ENCODE results near the gene SSU72.
"Not testable (repeated sequence)": the region's sequence is repeated elsewhere in the genome, so short reads cannot be mapped to it uniquely, and the experiment has no call there.

SSU72 gene

DNA sequence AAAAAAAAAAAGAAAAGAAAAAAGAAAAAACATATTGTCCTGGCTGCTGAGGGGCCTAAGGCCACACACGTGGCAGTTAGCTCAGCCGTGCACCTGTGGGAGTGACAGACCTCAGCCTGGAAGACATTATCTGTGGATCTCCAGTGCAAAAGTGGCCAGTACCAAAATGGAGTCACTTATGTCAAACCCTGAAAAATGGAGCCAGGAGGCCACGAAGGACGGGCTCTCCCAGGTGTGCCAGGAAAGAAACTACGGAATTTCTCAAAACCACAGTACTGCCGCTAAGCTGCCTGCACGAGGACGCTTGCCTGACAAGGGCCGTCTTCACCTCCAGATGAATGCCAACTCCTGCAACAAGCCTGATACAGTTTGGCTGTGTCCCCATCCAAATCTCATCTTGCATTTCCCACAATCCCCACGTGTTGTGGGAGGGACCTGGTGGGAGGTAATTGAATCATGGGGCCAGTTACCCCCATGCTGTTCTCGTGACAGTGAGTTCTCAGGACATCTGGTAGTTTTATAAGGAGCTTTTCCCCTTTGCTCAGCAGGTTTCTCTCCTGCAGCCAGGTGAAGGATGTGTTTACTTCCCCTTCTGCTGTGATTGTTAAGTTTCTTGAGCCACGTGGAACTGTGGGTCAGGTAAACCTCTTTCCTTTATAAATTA lies 35.3 kb upstream of the SSU72 start:
- DNase-seq = no peak

DNA sequence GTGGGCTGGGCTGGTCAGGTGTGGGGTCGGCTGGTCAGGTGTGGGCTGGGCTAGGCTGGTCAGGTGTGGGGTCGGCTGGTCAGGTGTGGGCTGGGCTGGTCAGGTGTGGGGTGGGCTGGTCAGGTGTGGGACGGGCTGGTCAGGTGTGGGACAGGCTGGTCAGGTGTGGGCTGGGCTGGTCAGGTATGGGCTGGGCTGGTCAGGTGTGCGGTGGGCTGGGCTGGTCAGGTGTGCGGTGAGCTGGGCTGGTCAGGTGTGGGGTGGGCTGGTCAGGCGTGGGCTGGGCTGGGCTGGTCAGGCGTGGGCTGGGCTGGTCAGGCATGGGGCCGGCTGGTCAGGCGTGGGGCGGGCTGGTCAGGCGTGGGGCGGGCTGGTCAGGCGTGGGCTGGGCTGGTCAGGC lies 31.6 kb upstream of the SSU72 start:
- no peak for DNase-seq

DNA sequence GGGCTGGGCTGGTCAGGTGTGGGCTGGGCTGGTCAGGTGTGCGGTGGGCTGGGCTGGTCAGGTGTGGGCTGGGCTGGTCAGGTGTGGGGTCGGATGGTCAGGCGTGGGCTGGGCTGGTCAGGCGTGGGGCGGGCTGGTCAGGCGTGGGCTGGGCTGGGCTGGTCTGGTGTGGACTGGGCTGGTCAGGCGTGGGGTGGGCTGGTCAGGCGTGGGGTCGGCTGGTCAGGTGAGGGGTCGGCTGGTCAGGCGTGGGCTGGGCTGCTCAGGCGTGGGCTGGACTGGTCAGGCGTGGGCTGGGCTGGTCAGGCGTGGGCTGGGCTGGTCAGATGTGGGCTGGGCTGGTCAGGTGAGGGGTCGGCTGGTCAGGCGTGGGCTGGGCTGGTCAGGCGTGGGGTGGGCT lies 31.1 kb upstream of the SSU72 start:
- no peak for DNase-seq

DNA sequence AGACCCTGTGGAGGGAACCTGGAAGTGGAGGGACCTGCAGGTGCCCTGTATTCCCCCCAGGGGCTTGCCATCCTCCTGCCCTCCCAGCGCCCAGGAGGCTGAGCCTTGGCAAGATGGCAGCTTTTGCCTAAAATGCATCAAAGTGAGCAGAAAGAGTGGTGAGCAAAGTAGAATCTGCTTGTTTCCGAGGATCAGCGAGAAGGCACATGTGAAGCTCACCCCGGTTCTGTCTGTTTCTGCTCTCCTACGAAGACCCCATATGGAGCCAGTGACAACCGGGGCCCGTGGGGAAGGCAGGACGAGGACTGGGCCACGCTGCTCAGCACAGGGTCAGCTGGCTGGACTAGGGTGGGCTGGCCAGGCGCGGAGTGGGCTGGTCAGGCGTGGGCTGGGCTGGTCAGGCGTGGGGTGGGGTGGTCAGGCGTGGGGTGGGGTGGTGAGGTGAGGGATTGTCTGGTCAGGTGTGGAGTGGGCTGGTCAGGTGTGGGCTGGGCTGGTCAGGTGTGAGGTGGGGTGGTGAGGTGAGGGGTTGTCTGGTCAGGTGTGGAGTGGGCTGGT lies 30.4 kb upstream of the SSU72 start:
- DNase-seq = no peak

DNA sequence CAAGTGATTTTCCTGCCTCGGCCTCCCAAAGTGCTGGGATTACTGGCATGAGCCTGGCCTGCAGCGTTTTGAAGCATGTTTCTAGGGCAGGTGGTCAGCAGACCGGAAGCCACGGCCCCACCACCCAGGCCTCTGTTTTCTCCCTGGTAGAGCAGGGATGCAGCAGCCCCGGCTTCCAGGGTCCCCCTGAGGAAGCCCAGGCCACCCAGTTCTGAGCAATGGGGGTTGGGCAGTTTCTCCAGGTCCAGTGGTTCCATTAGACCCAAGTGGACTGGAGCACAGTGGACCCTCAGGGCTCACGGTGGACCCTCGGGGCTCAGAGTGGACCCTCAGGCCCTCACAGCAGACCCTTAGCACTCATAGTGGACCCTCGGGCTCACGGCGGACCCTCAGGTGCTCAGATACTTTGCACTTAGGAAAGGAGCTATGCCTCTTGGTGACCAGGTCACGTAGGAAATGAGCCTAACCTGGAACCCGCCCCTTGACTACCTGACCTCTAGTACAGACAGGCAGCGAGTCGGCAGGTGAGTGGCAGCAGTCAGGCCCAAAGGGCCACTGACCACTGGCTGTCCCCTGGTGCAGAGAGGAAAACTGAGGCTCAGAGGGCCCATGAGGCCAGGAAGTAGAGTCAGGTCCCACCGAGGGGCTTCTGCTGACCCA lies 29.8 kb upstream of the SSU72 start:
- no peak for DNase-seq

DNA sequence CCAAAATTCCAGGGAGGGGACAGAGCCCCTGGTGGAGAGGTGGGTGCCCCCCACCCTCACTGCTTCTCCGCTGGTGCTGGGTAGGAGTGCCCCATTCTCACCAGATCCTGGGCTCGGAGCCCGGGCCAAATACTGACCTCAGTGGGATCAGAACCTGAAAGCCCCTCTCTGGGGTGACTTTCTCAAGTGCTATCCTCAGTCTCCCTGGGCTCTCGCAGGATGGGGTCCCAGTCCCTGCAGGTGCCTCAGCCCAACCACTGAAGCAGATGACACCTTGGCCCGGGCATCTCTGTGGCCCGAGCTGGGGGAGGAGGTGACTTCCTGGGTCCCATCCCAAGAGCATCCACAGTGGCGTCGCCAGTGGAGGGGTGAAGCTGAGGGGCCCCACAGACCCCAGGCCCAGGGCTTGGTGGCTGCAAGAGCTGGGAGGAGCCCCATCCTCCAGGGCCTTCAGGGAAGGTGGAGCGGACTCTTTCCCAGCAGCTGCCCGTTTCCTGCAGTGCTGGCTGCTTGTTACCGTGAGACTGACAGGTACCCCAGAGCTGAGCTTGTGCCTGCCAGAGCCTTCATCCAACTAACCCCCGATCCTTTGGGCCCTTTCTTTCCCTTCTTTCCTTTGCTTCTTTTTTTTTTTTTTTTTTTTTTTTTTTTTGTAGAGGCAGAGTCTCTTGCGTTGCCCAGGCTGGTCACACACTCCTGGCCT lies 29.2 kb upstream of the SSU72 start:
- no peak for DNase-seq

DNA sequence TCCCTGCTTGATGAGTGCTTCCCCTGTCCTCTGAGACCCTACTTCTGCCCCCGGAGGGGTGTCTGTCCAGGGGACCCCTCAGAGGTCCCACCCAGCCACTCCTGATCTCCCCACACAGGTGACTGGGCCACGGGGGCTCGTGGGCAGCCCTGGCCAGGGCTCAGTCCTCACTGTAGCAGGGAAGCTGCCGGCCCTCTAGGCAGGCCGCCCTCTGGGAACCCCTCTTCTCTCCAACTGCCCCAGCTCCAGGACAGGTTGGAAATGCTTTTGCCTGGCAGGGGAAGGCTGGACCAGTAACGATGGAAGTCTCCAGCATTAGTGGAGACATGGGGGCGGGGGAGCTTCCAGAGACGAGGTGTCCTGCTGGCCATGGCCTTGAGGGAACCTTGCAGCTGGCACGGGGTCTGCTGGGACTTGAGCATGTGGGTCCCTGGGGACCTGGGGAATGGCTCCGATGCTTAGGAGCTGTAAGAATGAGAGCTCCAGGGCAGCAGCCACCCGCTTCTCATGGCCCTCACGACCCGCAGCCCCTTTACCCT lies 28.4 kb upstream of the SSU72 start:
- no peak for DNase-seq

DNA sequence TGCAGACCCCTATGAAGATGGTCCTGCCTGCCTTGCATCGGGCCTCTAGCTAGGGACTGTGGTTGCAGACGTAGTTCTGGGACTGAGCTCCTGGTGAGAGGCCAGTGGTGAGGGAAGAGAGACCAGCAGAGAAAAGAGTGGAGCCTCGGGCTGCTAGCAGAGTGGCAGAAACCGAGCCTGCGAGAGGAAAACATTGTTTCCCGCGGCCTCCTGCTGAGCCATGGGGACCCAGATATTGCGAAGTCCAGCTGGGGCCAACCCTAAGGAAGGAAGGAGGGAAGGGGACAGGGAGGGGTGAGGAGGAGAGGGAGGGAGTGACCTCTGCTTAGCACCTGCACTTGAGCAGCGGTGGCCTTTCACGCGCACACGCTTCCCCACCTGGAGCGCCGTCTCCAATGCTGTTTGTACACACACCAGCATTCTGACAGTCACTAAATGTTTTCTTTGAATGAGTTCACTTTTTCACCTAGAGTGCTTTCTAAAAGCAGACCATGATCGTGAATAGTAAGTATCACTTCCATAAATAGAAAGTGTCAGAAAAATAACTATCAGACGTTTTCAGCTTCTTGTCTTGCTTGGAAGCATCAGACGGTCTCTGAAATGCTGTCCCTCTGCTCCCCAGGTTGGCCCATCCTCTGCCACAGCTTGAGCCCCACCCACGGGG lies 27.8 kb upstream of the SSU72 start:
- DNase-seq = no peak

DNA sequence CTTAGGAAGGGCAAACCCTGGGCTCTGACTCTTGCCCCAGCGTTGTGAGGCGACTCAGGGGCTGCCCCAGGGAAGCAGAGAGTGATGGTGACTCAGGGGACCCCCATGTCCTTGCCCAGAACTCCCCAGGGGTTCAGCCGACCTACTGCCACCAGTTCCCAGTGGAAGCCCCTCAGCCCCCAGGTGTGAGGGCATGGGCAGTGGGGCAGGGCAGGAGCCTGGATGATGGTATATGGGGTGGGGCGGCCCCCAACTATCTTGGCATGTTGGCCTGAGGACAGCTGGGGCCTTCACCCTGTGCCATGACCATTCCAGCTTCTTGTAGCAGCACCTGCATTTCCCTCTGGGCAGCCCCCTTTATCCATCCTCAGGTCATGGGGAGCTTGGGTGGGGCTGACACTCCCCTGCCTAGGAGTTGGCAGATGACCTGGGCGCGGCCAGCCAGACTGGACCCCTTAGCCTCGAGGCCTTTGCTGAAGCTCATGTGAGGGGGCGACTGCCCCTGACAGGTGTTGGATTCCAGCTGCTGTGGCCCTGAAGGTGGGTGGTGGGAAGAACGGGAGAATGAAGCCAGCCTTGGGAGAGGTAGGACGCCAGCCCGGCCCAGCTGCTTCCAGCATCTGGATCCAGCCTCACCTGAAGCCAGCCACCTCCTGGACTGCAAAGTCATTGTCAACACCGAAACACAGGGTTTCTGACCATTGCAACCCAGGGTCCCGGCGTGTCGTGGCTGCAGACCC lies 27.1 kb upstream of the SSU72 start:
- no peak for DNase-seq

DNA sequence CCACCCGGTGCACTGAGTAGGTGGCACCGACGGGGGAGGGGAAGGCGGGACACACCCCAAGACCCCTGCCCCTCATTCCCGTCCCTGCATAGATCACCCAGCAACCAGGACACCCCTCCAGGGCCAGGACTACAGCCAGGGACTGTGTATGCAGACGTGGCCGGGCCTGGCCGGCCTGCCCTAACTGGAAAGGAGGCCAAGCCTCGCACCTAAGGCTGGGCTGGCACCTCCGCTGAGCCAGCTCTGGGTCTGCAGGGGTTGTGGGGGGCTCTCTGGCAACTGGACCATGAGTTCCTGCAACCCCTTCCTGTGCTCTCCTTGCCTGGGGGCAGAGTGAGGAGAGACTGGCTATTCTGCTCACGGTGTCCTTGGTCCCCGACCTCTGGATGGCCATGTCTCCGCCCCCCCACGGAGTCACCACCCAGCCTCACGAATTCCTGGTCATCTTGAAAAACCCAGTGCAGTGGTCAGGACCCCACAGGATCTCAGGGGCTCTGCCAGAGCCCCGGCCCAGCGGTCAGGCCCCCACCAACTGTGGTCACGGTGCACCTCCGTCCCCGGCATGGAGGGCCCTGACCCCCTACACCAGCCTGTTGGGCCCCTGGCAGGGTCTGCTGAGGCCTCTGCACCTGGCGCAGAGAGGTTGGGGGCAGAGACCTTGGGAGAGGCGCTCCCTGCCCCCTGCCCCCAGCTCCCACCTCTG lies 26.3 kb upstream of the SSU72 start:
- no peak for DNase-seq

DNA sequence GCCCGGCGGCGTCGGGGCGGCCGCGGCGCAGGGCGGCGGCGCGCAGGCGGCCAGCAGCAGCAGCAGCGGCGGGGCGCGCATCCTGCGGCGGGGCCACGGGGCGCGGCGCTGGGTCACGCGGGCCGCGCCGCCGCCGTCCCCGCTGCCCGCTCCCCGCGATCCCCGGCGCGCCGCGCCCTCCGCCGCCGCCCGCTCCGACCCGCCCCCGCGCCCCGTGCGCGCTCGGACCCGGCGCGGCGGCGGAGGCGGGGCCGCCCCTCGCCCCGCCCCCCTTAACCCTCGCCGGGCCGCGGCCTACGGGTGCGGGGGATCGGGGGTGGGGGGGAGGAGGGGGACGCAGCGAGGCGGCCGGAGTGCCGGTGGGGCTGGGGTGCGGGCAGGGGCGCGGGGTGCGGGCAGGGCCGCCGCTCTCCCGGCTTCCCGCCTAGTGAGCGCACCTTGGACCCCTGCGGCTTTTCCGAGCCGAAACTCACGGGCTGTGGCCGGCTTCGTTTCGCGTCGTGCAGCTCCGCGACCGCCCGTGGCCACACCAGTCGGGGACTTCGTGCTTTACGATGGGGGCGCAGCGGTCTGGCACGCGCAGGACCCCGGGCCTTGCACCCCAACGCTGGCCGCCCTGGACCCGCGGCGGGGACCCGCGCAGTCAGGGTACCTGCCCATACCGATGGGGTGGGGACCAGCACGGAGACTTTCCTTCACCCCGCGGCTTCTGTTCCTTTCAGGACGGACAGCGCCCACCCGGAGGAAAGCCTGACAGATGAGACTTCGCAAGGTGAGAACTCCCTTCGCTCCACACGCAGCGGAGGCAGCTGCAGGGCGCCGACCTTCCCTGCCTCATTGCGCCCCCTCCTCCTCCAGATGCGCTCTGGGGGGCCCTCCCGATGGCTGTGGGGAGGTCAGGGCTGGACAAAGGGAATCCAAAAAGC lies 25.5 kb upstream of the SSU72 start, which contains the start of gene FNDC10:
TSS of gene FNDC10 (minus strand) at position 201 of the 926 bp plus-strand sequence. CDS start at position 81, 120 bp downstream.
- no peak for DNase-seq

DNA sequence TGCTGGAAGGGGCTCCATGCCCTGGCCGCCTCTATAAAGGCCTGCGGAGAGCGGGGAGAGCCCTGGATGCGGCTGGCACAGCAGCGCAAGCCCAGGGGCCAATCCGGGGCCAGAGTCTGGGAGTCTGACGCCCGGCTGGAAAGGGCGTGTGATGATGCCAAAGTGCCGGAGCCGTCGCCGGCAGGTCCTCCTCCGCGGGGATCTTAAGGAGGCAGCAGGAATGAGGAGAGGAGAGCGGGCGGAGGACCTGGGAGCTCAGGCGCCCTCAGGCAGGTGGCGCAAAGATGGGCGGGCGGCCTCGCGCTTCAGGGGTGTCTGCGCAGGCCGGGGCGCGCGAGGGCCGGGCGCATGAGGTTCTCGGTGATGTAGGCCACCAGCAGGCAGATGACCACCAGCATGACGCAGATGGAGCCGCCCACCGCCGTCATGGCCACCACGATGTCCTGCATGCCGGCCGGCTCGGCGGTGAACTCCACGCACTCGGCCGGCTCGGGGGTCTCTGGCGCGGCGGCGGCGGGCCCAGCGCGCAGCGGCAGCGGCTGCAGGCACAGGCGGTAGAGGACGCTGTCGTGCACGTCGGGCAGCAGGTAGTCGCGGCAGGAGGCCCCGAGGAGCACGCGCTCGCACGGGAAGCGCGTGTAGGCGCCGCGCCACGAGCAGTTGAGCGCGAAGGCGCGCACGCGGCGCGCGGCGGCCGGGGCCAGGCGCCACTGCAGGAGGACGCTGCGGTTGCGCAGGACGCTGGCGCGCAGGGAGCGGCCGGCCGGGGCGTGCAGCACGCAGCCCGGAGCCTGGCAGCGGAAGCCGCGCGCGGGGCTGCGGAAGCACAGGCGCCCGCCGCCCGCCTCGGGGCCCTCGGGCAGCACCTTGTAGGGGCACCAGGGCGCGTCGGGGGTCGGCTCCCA lies 24.6 kb upstream of the SSU72 start:
- peak in 1 of 2 experiments; percentile 35 for DNase-seq

DNA sequence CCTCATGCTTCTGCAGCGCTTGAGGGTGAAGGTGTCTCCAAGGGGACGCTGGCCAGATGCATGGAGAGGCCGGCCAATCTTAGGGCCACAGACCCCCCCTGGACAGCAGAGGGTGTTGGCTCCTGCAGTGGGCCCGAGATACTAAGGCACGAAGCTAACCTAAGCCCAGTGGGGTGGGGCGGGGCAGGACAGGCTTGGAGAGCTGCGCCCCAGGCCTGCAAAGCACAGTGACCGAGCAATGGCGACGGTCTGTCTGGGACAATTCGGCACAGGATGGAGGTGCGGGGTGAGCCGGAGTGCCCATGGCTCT lies 24.0 kb upstream of the SSU72 start:
- DNase-seq = no peak

DNA sequence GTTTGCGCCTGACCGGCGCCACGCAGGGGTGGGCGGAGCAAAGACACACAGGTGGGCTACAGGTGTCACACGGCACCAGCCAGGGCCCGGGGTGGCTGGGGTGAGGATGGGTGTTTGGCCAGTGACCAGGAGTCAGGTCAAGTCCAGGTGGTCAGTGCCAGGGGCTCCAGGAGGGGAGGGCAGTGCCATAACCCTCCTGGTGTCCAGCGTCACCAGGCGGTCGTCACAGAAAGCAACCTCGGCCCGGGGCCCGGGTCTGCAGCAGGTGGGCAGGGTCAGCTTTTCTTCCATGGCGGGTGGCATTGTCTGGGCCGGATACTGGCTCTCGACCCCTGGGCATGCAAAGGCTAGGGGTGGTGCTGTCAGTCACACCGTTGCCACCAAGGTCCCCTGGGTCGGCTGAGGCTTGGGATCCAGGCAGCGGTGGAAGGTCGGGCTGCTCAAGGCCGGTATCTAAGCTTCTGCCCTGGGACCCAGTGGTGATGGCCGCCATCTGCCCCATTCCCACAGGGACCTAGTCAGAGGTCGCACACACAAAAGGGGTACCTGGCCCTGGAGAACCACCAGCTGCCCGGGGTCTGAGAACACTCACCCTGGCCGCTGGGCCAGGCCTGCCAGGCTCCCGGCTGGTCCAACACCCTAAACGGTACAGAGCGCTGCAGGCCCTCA lies 23.5 kb upstream of the SSU72 start:
- DNase-seq = no peak

DNA sequence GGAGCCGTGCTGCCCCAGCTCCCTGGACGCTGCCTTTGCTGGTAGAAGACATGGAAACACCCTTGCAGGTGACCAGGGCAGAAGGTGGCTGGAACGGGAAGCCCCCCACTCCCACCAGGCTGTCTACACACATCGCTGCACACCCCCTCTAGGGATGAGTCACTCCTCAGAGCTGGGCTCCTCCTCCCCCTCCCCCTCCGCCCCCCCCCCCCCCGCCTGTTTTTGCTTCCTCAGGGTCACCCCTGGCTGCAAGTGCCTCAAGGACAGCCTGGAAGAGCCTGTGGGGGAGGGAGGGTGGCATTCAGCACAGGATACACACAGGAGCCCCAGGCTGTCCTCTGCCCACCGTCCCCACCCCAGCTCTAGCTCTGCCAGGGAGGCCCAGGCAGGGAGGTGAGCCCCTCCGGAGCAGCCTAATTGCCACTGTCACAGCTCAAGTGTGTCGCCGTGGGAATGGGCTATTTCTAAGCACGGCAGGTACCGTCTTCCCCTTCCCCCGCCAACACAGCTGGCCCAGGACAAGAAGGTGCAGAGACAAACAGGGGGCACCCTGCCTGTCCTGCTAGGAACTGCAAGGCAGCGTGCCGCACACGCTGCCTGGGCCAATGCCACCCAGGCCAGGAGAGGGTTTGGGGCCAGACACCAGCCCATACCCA lies 22.7 kb upstream of the SSU72 start:
- DNase-seq = no peak

DNA sequence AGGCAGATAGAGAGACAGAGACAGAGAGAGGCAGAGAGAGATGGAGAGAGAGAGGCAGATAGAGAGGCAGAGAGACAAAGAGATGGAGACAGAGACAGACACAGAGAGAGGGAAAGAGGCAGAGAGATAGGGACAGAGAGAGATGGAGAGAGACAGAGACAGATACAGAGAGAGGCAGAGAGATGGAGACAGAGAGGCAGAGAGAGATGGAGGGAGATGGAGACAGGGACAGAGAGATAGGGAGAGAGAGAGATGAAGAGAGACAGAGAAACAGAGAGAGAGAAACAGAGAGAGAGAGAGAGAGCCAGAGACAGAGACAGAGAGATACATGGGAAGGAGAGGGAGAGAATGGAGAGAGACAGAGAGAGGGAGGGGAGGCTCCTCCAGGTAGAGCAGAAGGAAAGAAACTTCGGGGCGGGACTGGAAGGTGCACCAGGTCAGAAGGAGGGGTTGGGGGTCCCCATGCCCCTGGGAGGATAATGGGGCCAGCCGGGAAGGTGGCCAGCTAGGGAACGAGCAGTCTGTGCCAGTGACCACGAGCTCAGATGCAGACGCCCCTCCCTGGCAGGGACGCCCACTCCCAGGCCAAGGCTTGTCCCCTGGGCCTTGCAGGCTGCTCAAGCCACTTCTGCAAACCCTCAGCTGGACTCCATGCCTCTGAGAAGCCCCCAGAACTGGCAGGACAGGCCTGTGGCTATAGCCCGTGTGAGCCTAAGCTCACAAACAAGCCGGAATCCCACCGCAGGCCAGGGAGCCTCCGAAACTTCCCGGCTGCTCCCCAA lies 22.0 kb upstream of the SSU72 start:
- DNase-seq = no peak

DNA sequence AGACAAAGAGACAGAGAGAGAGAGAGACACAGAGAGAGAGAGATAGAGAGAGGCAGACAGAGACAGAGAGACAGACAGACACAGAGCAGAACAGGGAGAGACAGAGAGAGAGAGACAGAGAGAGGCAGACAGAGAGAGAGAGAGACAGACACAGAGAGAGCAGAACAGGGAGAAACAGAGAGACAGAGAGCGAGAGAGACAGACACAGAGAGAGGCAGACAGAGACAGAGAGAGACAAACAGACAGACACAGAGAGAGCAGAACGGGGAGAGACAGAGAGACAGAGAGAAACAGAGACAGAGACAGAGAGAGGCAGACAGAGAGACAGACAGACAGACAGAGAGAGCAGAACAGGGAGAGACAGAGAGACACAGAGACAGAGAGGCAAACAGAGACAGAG lies 20.7 kb upstream of the SSU72 start:
- not testable (repeated sequence) for DNase-seq

All from activated CD4-positive, alpha-beta T cell treated with anti-CD3 and anti-CD28 coated beads, Interleukin-2, amount 50 U/mL, for 48 hours (primary cell).